H1 (cell line): Measurements from ENCODE around the gene NHSL2. TPM values are rescaled to one million over a fixed set of nuclear protein-coding genes. Genes with fewer than 3 reads are reported as not detected.

Source experiments
- CTCF ChIA-PET: fragments of 300-600 bp; sonication (Branson Sonifier 250); formaldehyde crosslinking; loops from one replicate; lab custom pipeline; 2021; ENCODE audit not compliant: partially characterized antibody; lab: Charles Lee
- POLR2A ChIA-PET: fragments of 300-600 bp; sonication (Branson Sonifier 250); formaldehyde crosslinking; loops from one replicate; lab custom pipeline; 2021; ENCODE audit warnings: inconsistent platforms; ENCODE audit not compliant: partially characterized antibody; lab: Charles Lee
- DNase-seq, 2 experiments: peaks; one replicate each; pipeline versions ENCODE4 v3.0.0 to v3.0.0-alpha.2; 2010 to 2022; ENCODE audit warnings: low spot score in 2 of 2, low read depth in 1 of 2, mixed read lengths in 1 of 2
- FAIRE-seq: peaks from 2 replicates; lab custom pipeline; 2011; peaks lifted over from hg19 to GRCh38; lab: Jason Lieb, UNC
- H2AFZ ChIP-seq: 2 replicates; pipeline ENCODE4 v1.8.1; 2012; ENCODE audit warnings: low read length, inconsistent platforms
- H2AK5ac ChIP-seq: 2 replicates; pipeline ENCODE4 v1.6.1; 2013; ENCODE audit warnings: low read depth, low read length
- H2BK120ac ChIP-seq: replicated peaks from 2 replicates; pipeline ENCODE3; 2013; ENCODE audit warnings: low read depth, low read length, inconsistent platforms
- H2BK12ac ChIP-seq: 2 replicates; pipeline ENCODE4 v1.6.1; 2013; ENCODE audit warnings: low read depth, low read length
- H2BK15ac ChIP-seq: 2 replicates; pipeline ENCODE4 v1.6.1; 2013; ENCODE audit warnings: low read length
- H2BK20ac ChIP-seq: 2 replicates; pipeline ENCODE4 v1.6.1; 2013; ENCODE audit warnings: low read length
- H2BK5ac ChIP-seq: 2 replicates; pipeline ENCODE4 v1.6.1; 2013; ENCODE audit warnings: low read depth, low read length
- H3K14ac ChIP-seq: 2 replicates; pipeline ENCODE4 v1.6.1; 2013; ENCODE audit warnings: inconsistent platforms; ENCODE audit not compliant: insufficient read length
- H3K18ac ChIP-seq: 2 replicates; pipeline ENCODE4 v1.6.1; 2013; ENCODE audit warnings: low read length; ENCODE audit errors: extremely low read depth
- H3K23ac ChIP-seq: 2 replicates; pipeline ENCODE4 v1.6.1; 2013; ENCODE audit warnings: inconsistent platforms; ENCODE audit not compliant: insufficient read length
- H3K23me2 ChIP-seq: 2 replicates; pipeline ENCODE4 v1.6.1; 2013; ENCODE audit warnings: low read depth, low read length
- H3K27ac ChIP-seq: 2 replicates; pipeline ENCODE4 v1.6.1; 2011; ENCODE audit warnings: low read depth, low read length, inconsistent platforms
- H3K27me3 ChIP-seq, 4 experiments: replicated peaks in 1 of 4; 1 replicate in 1 of 4; 2 replicates in 3 of 4; pipeline versions ENCODE4 v1.6.1 to v1.8.1; 2011 to 2013; ENCODE audit warnings: low read length in 3 of 4, mild to moderate bottlenecking in 3 of 4, inconsistent platforms in 2 of 4, mixed read lengths in 2 of 4, moderate library complexity in 1 of 4; ENCODE audit not compliant: control insufficient read depth in 3 of 4, insufficient read depth in 3 of 4; ENCODE audit errors: extremely low read depth in 1 of 4
- H3K36me3 ChIP-seq, 4 experiments: 2 replicates each; pipeline versions ENCODE4 v1.6.1 to v1.8.1; 2011 to 2013; ENCODE audit warnings: mild to moderate bottlenecking in 4 of 4, low read length in 3 of 4, moderate library complexity in 2 of 4, control low read depth in 1 of 4, inconsistent platforms in 1 of 4; ENCODE audit not compliant: insufficient read depth in 4 of 4, control insufficient read depth in 2 of 4
- H3K4ac ChIP-seq: replicated peaks from 2 replicates; pipeline ENCODE3; 2013; ENCODE audit warnings: low read length, low read depth, mixed read lengths, inconsistent platforms; ENCODE audit not compliant: insufficient read length
- H3K4me1 ChIP-seq, 4 experiments: replicated peaks in 1 of 4; 1 replicate in 1 of 4; 2 replicates in 3 of 4; pipeline versions ENCODE4 v1.6.1 to v1.8.1; 2011 to 2013; ENCODE audit warnings: low read length in 3 of 4, inconsistent platforms in 2 of 4, mixed read lengths in 1 of 4; ENCODE audit not compliant: insufficient read depth in 4 of 4, control insufficient read depth in 3 of 4
- H3K4me2 ChIP-seq, 2 experiments: 2 replicates each; pipeline versions ENCODE4 v1.6.1 to v1.8.1; 2011 to 2013; ENCODE audit warnings: low read depth in 2 of 2, low read length in 2 of 2, control low read depth in 1 of 2, inconsistent platforms in 1 of 2, mild to moderate bottlenecking in 1 of 2; ENCODE audit not compliant: insufficient read depth in 1 of 2
- H3K4me3 ChIP-seq, 4 experiments: fragments of 200-600, 300-600 bp in 1 of 4; sonication (generic), shearing (Covaris generic), sonication (Bioruptor Twin) in 1 of 4; 2 replicates each; pipeline versions ENCODE4 v1.5.1 to v1.8.1; 2011 to 2016; ENCODE audit warnings: low read length in 4 of 4, low read depth in 3 of 4, control low read depth in 2 of 4, inconsistent platforms in 2 of 4, mild to moderate bottlenecking in 2 of 4, mixed read lengths in 1 of 4, moderate library complexity in 1 of 4; ENCODE audit not compliant: insufficient read depth in 2 of 4; ENCODE audit errors: extremely low read depth in 1 of 4
- H3K56ac ChIP-seq: replicated peaks from 2 replicates; pipeline ENCODE3; 2013; ENCODE audit warnings: low read depth, mild to moderate bottlenecking, mixed read lengths, low read length, inconsistent platforms; ENCODE audit not compliant: insufficient read length
- H3K79me1 ChIP-seq: 2 replicates; pipeline ENCODE4 v1.6.1; 2013; ENCODE audit warnings: low read depth, low read length, control low read depth
- H3K79me2 ChIP-seq, 2 experiments: 2 replicates each; pipeline versions ENCODE4 v1.6.1 to v1.8.1; 2012 to 2013; ENCODE audit warnings: low read length in 2 of 2, mild to moderate bottlenecking in 2 of 2, inconsistent platforms in 1 of 2; ENCODE audit not compliant: insufficient read depth in 2 of 2, control insufficient read depth in 1 of 2
- H3K9ac ChIP-seq, 4 experiments: replicated peaks in 1 of 4; 1 replicate in 1 of 4; 2 replicates in 3 of 4; pipeline versions ENCODE4 v1.6.1 to v1.8.1; 2011 to 2013; ENCODE audit warnings: low read depth in 3 of 4, low read length in 3 of 4, control low read depth in 2 of 4, mild to moderate bottlenecking in 2 of 4, moderate library complexity in 2 of 4, inconsistent platforms in 1 of 4; ENCODE audit errors: extremely low read depth in 1 of 4
- H3K9me3 ChIP-seq, 2 experiments: 2 replicates each; pipeline versions ENCODE4 v1.6.1 to v1.8.1; 2012 to 2013; ENCODE audit warnings: mild to moderate bottlenecking in 2 of 2, moderate library complexity in 2 of 2, control low read depth in 1 of 2, inconsistent platforms in 1 of 2, low read depth in 1 of 2, low read length in 1 of 2, mixed read lengths in 1 of 2; ENCODE audit not compliant: insufficient read depth in 2 of 2
- H4K20me1 ChIP-seq, 2 experiments: replicated peaks in 1 of 2; 2 replicates each; pipeline versions ENCODE3 to v1.8.1; 2011 to 2013; ENCODE audit warnings: inconsistent platforms in 2 of 2, low read length in 2 of 2, mild to moderate bottlenecking in 1 of 2; ENCODE audit not compliant: insufficient read depth in 2 of 2, control insufficient read depth in 1 of 2
- H4K5ac ChIP-seq: 2 replicates; pipeline ENCODE4 v1.6.1; 2013; ENCODE audit warnings: low read length, low read depth, mixed read lengths, inconsistent platforms; ENCODE audit not compliant: insufficient read length
- H4K8ac ChIP-seq: 2 replicates; pipeline ENCODE4 v1.8.0; 2013; ENCODE audit warnings: mild to moderate bottlenecking, moderate library complexity, low read length, inconsistent platforms; ENCODE audit not compliant: insufficient read depth; ENCODE audit errors: extremely low read depth
- H4K91ac ChIP-seq: replicated peaks from 2 replicates; pipeline ENCODE3; 2013; ENCODE audit warnings: low read length, mixed read lengths, inconsistent platforms; ENCODE audit not compliant: insufficient read length
- KDM4A ChIP-seq: IDR thresholded peaks from one replicate; pipeline ENCODE4 v1.7.1; 2012; ENCODE audit warnings: low read depth, mild to moderate bottlenecking, moderate library complexity, low read length, inconsistent platforms; ENCODE audit not compliant: severe bottlenecking
- WGBS, 2 experiments: shearing (Covaris generic) in 1 of 2; methylation state at CpG; one replicate each; pipeline versions ENCODE4 v1.1.6 to v1.1.7; 2013 to 2015; ENCODE audit warnings: low lambda C conversion rate in 2 of 2, mixed read lengths in 2 of 2, inconsistent platforms in 1 of 2, low coverage in 1 of 2, missing lambda C conversion rate in 1 of 2; ENCODE audit not compliant: insufficient replicate concordance in 2 of 2, insufficient coverage in 1 of 2, insufficient read length in 1 of 2; ENCODE audit errors: extremely low coverage in 1 of 2, missing lambda C conversion rate in 1 of 2; 5-methylcytosine and 5-hydroxymethylcytosine counted together
- polyA plus RNA-seq, 7 experiments: library from polyadenylated mRNA; depleted of rRNA in 3 of 7; stranded (reverse) in 5 of 7; unstranded in 2 of 7; fragments of >200 nt in 5 of 7; fragments of 200-250 nt in 2 of 7; gene quantifications; 1 replicate in 5 of 7; 2 replicates in 1 of 7; 4 replicates in 1 of 7; pipeline versions ENCODE4 v1.2.1 to v1.2.3, GENCODE V29; 2011 to 2013; ENCODE audit warnings: missing spikeins in 2 of 7, mixed read lengths in 2 of 7
- total RNA-seq: library from RNA; stranded (reverse); fragmentation: NEBNext Ultra II Directional; extraction: Animal tissue kit (Norgen Biotek cat#: 25700); gene quantifications from 2 replicates; pipeline ENCODE4 v1.2.1, GENCODE V29; 2021
- TF ChIP-seq, protein P1 (sequence below): IDR thresholded peaks from 2 replicates; pipeline ENCODE4 v1.6.1; 2012; ENCODE audit warnings: inconsistent platforms

The NHSL2 gene
- total and polyA plus RNA-seq, 2 of the 8 experiments (the other 6 are each of a cell fraction or from before 2014, with no cell fraction given) = 3.7 to 7.2 TPM

DNA sequence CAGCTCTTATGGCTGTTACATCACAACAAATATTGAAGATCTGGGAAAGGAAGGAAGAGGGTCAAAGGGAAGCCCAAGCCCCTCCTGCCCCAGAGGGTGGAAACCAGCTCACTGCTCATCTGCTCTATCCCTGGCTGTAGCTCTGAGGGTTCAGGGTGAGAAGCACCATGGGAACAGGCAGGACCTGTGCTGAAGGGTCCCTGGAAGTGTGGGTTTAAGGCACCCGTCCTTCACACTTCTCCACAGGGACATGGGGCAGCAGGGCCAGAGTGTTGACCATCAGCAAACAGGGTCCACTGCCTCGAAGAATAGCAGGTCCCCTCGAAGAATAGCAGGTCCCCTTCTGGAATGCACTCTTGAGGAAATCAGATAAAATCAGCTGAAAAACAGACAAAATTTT is 216.7 kb downstream of the NHSL2 start:
- Histone ChIP-seq H3K36me3 (no peaks in the 10 kb centered on the region), H4K20me1 (peaks cover 3 to 4% of the 10 kb centered on the region in 2 experiments), H3K18ac (peak overlapping the region; percentile 6; the same call in 1 of the 2 replicates), H3K27me3 (peaks cover 12 to 35% (median 25%) of the 10 kb centered on the region in 4 experiments), H3K4me3 (no peak overlapping the region), H2BK15ac (no peak overlapping the region), H3K27ac (no peak overlapping the region), H2AFZ (no peak overlapping the region), H4K5ac (no peak overlapping the region), H3K4ac (no peak overlapping the region), H3K9me3 (peaks cover 0 to 4% of the 10 kb centered on the region in 2 experiments; a peak in 1 of 4 replicates), H3K79me2 (no peaks in the 10 kb centered on the region), H3K4me2 (no peak overlapping the region), H2AK5ac (no peak overlapping the region), H2BK120ac (no peak overlapping the region), H3K4me1 (peaks cover 6 to 16% (median 12%) of the 10 kb centered on the region in 4 experiments), H2BK12ac (no peak overlapping the region), H4K91ac (no peak overlapping the region), H3K23ac (no peak overlapping the region), H3K14ac (no peak overlapping the region), H2BK20ac (no peak overlapping the region)
- ChIA-PET CTCF (interaction anchor here (0.5 to 3.9 kb wide), 20 partner anchors 10 to 229 kb away, joined by 3 to 21 read pairs (median 4); partner anchors contain the start of gene PIN4), POLR2A (no interaction called here)
- DNase-seq = no peak
- WGBS, 2 experiments = 84% methylated on average over 3 of the region's 3 CpGs; no CpG with 5 or more reads in 1 of the 2 experiments
- FAIRE-seq = no peak
- TF ChIP-seq, protein P1, sequence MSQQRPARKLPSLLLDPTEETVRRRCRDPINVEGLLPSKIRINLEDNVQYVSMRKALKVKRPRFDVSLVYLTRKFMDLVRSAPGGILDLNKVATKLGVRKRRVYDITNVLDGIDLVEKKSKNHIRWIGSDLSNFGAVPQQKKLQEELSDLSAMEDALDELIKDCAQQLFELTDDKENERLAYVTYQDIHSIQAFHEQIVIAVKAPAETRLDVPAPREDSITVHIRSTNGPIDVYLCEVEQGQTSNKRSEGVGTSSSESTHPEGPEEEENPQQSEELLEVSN = no peak
- no peak for TF ChIP-seq KDM4A
- TF ChIP-seq, all 59 proteins: peak for 0
- H3K56ac ChIP-seq = no peak overlapping the region
- H3K9ac ChIP-seq = no peak overlapping the region
- no peaks in the 10 kb centered on the region for H3K79me1 ChIP-seq
- no peak overlapping the region for H2BK5ac ChIP-seq
- H4K8ac ChIP-seq = no peak overlapping the region; the same call in 1 of the 2 replicates
- peaks cover 5% of the 10 kb centered on the region; the same call in 1 of the 2 replicates for H3K23me2 ChIP-seq
